Measurements from ENCODE around the gene SLC49A3. TPM values are rescaled to one million over a fixed set of nuclear protein-coding genes. Genes with fewer than 3 reads are reported as not detected.
A peak's percentile ranks its signal among the peaks of the same experiment; 100 is the strongest.

Gene SLC49A3
- total RNA-seq, 1 experiment from 2014 or later, result 6.9 TPM

- Histone ChIP-seq H2BK12ac (ENCODE audit: insufficient read length, low read depth, low read length) (no peak within 1 kb of the TSS), H3K9me3 (ENCODE audit: control insufficient read depth, low read depth, low read length) (no peaks in the 10 kb centered on the region), H4K5ac (ENCODE audit: insufficient read length, low read depth, low read length) (peak within 1 kb of the TSS; percentile 64), H3K79me1 (ENCODE audit: insufficient read depth, low read depth, low read length, poor library complexity, severe bottlenecking) (peaks cover 3% of the 10 kb centered on the region), H3K9ac (ENCODE audit: extremely low read depth, insufficient read length, low read length) (peak within 1 kb of the TSS; percentile 92), H2AFZ (ENCODE audit: low read length) (no peak within 1 kb of the TSS), H4K20me1 (ENCODE audit: control insufficient read depth, insufficient read depth, insufficient read length) (peaks cover 4% of the 10 kb centered on the region), H3K4me2 (ENCODE audit: insufficient read depth, insufficient read length, low read length) (peak within 1 kb of the TSS; percentile 96), H2BK5ac (ENCODE audit: insufficient read length, low read length) (no peak within 1 kb of the TSS), H3K27ac (ENCODE audit: insufficient read length, low read depth, low read length) (no peak within 1 kb of the TSS), H3K79me2 (ENCODE audit: insufficient read depth, low read length) (peaks cover 5% of the 10 kb centered on the region; the same call in 1 of the 2 replicates), H3K27me3 (ENCODE audit: insufficient read depth, low read length) (no peaks in the 10 kb centered on the region), H3K23ac (ENCODE audit: insufficient read length, low read depth, low read length) (no peak within 1 kb of the TSS), H2BK120ac (ENCODE audit: low read depth, low read length, poor library complexity, severe bottlenecking) (no peak within 1 kb of the TSS), H3K4ac (ENCODE audit: low read depth, low read length) (no peak within 1 kb of the TSS; the same call in 1 of the 2 replicates), H2BK20ac (ENCODE audit: low read depth, low read length, poor library complexity, severe bottlenecking) (no peak within 1 kb of the TSS), H3T11ph (ENCODE audit: low read length) (no peak within 1 kb of the TSS), H3K4me1 (ENCODE audit: insufficient read depth, low read length) (0 out of 2 replicates have a peak, but pooled peaks cover 3% of the 10 kb centered on the region), H2AK5ac (ENCODE audit: insufficient read length, low read length) (no peak within 1 kb of the TSS), H4K91ac (ENCODE audit: insufficient read length, low read depth, low read length) (no peak within 1 kb of the TSS), H3K14ac (ENCODE audit: insufficient read depth, low read length) (peak within 1 kb of the TSS; percentile 84), H4K8ac (replicated peaks; ENCODE audit: insufficient read length, low read depth, low read length) (peak within 1 kb of the TSS; percentile 25), H2BK15ac (ENCODE audit: low read depth, low read length) (no peak within 1 kb of the TSS), H3K23me2 (ENCODE audit: insufficient read length, low read depth, low read length, poor library complexity, severe bottlenecking) (peaks cover 14% of the 10 kb centered on the region), H3K56ac (ENCODE audit: insufficient read length, low read depth, low read length) (peak within 1 kb of the TSS; percentile 85), H3K18ac (ENCODE audit: insufficient read length, low read depth, low read length) (peak within 1 kb of the TSS; percentile 86)
- Mint-ChIP-seq H3K27ac (peak within 1 kb of the TSS; percentile 44 to 98 (median 90); a peak in 6 of 7 replicates), H3K4me1 (peaks cover 6 to 11% of the 10 kb centered on the region in 2 experiments), H3K36me3 (ENCODE audit: insufficient read depth in 1 of 3, low read depth in 3 of 3) (peaks cover 21 to 31% (median 29%) of the 10 kb centered on the region in 3 experiments), H3K4me3 (peak within 1 kb of the TSS; percentile 93 to 96), H3K9me3 (no peaks in the 10 kb centered on the region; a peak in 1 of 5 replicates), H3K27me3 (ENCODE audit: low read depth) (peaks cover 8% of the 10 kb centered on the region)
- TF ChIP-seq, protein P1, sequence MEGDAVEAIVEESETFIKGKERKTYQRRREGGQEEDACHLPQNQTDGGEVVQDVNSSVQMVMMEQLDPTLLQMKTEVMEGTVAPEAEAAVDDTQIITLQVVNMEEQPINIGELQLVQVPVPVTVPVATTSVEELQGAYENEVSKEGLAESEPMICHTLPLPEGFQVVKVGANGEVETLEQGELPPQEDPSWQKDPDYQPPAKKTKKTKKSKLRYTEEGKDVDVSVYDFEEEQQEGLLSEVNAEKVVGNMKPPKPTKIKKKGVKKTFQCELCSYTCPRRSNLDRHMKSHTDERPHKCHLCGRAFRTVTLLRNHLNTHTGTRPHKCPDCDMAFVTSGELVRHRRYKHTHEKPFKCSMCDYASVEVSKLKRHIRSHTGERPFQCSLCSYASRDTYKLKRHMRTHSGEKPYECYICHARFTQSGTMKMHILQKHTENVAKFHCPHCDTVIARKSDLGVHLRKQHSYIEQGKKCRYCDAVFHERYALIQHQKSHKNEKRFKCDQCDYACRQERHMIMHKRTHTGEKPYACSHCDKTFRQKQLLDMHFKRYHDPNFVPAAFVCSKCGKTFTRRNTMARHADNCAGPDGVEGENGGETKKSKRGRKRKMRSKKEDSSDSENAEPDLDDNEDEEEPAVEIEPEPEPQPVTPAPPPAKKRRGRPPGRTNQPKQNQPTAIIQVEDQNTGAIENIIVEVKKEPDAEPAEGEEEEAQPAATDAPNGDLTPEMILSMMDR (conservative IDR thresholded peaks at IDR 0.05), result peak; percentile 98
- DNase-seq, result peak; percentile 97
- no CpG with 5 or more reads among the region's 84 CpGs for WGBS (ENCODE audit: extremely low coverage, insufficient read length, low lambda C conversion rate)
Measured at GRCh38 chr4:674172-675035, 14.5 kb downstream of the SLC49A3 start, which contains the start of the genes ATP5ME and MYL5. Gene ATP5ME (minus strand): TSS chr4:674276. CDS start chr4:674247, 29 bp downstream. Gene MYL5 (plus strand): TSS chr4:674542. CDS start chr4:678027, 3,485 bp downstream.
